ENCODE results near the gene TPM2.

TPM2 gene

GRCh38 chr9:35738186-35738585 lies 48.5 kb upstream of the TPM2 start:
- TF ChIP-seq CREB5 (CRISPR knock-in tag; IDR thresholded peaks at IDR 0.05; ENCODE audit: low read depth), result no peak
- no peak for TF ChIP-seq BACH2 (CRISPR knock-in tag; IDR thresholded peaks at IDR 0.05; ENCODE audit: borderline replicate concordance)
- no peak for TF ChIP-seq PATZ1 (CRISPR knock-in tag; IDR thresholded peaks at IDR 0.05; ENCODE audit: borderline replicate concordance)
- TF ChIP-seq ZNF70 (CRISPR knock-in tag; IDR thresholded peaks at IDR 0.05), result no peak
- no peak for TF ChIP-seq PPARA (CRISPR knock-in tag; IDR thresholded peaks at IDR 0.05; ENCODE audit: borderline replicate concordance)
- no peak for TF ChIP-seq TSHZ2 (CRISPR knock-in tag; IDR thresholded peaks at IDR 0.05)
- ATAC-seq, result no peak

DNA sequence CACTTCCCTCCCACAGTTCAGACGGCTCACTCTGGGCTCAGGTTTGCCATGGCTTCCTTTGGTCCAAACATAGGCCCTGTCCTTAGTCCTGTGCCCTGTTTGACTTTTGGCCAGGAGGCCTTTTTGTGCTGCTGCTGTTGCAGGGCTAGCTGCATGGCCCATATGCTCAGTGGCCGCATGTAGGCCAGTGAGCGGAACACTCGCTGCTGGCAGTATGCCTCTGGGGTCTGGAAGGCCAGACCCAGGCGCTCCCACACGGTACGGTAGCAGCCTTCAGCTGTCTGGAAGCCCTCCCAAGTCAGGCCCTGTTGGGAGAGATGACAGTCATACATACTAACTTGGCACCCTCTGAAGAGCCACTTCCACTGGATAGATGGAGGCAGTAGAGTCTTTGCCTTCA lies 47.4 kb upstream of the TPM2 start:
- TF ChIP-seq ZFP3 (CRISPR knock-in tag; IDR thresholded peaks at IDR 0.05), result no peak
- no peak for TF ChIP-seq POU6F1 (CRISPR knock-in tag; IDR thresholded peaks at IDR 0.05; ENCODE audit: borderline replicate concordance, low read depth)
- no peak for TF ChIP-seq TSHZ2 (CRISPR knock-in tag; IDR thresholded peaks at IDR 0.05)
- no peak for TF ChIP-seq ZNF70 (CRISPR knock-in tag; IDR thresholded peaks at IDR 0.05)
- TF ChIP-seq RARB (CRISPR knock-in tag; IDR thresholded peaks at IDR 0.05), result no peak
- no peak for TF ChIP-seq SNAI2 (CRISPR knock-in tag; IDR thresholded peaks at IDR 0.05)
- TF ChIP-seq ESRRG (CRISPR knock-in tag; IDR thresholded peaks at IDR 0.05), result no peak
- no peak for TF ChIP-seq TOX (CRISPR knock-in tag; IDR thresholded peaks at IDR 0.05; ENCODE audit: borderline replicate concordance)
- no peak for TF ChIP-seq ZFP30 (CRISPR knock-in tag; IDR thresholded peaks at IDR 0.05)
- TF ChIP-seq TCF4 (CRISPR knock-in tag; IDR thresholded peaks at IDR 0.05; ENCODE audit: borderline replicate concordance), result no peak
- TF ChIP-seq ZNF565 (CRISPR knock-in tag; conservative IDR thresholded peaks at IDR 0.05; ENCODE audit: low read depth), result no peak
- TF ChIP-seq PATZ1 (CRISPR knock-in tag; IDR thresholded peaks at IDR 0.05; ENCODE audit: borderline replicate concordance), result no peak
- TF ChIP-seq ZC3H10 (CRISPR knock-in tag; IDR thresholded peaks at IDR 0.05), result no peak
- TF ChIP-seq BACH2 (CRISPR knock-in tag; IDR thresholded peaks at IDR 0.05; ENCODE audit: borderline replicate concordance), result no peak
- TF ChIP-seq CREB5 (CRISPR knock-in tag; IDR thresholded peaks at IDR 0.05; ENCODE audit: low read depth), result no peak
- TF ChIP-seq, protein P1, sequence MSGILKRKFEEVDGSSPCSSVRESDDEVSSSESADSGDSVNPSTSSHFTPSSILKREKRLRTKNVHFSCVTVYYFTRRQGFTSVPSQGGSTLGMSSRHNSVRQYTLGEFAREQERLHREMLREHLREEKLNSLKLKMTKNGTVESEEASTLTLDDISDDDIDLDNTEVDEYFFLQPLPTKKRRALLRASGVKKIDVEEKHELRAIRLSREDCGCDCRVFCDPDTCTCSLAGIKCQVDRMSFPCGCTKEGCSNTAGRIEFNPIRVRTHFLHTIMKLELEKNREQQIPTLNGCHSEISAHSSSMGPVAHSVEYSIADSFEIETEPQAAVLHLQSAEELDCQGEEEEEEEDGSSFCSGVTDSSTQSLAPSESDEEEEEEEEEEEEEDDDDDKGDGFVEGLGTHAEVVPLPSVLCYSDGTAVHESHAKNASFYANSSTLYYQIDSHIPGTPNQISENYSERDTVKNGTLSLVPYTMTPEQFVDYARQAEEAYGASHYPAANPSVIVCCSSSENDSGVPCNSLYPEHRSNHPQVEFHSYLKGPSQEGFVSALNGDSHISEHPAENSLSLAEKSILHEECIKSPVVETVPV (CRISPR knock-in tag; IDR thresholded peaks at IDR 0.05), result no peak
- TF ChIP-seq CSDC2 (CRISPR knock-in tag; IDR thresholded peaks at IDR 0.05), result no peak
- TF ChIP-seq ISL1 (CRISPR knock-in tag; IDR thresholded peaks at IDR 0.05), result no peak
- no peak for TF ChIP-seq OSR1 (CRISPR knock-in tag; IDR thresholded peaks at IDR 0.05)
- no peak for ATAC-seq
